Vagina (tissue), 2 donors: ENCODE results near the gene PCSK5. TPM values are rescaled to one million over a fixed set of nuclear protein-coding genes. Genes with fewer than 3 reads are reported as not detected.

Experiments
- DNase-seq, 2 donors: peaks; one replicate each; pipeline ENCODE4 v3.0.0-alpha.2; 2017; ENCODE audit errors: extremely low spot score in 2 of 2
- H3K27ac ChIP-seq: fragments of 200-600 bp; sonication (generic); one replicate; pipeline ENCODE4 v1.5.1; 2019
- H3K27me3 ChIP-seq: fragments of 200-600 bp; sonication (generic); one replicate; pipeline ENCODE4 v1.5.1; 2019
- H3K36me3 ChIP-seq, 2 donors: fragments of 200-600 bp; sonication (generic); one replicate each; pipeline ENCODE4 v1.5.1; 2017 to 2019
- H3K4me1 ChIP-seq: fragments of 200-600 bp; sonication (generic); one replicate; pipeline ENCODE4 v1.5.1; 2019
- H3K4me3 ChIP-seq, 2 donors: fragments of 200-600 bp; sonication (generic); 1 replicate in 1 of 2; 2 replicates in 1 of 2; pipeline ENCODE4 v1.5.1; 2016 to 2019
- H3K9me3 ChIP-seq: fragments of 200-600 bp; sonication (generic); one replicate; pipeline ENCODE4 v1.5.1; 2019
- POLR2A ChIP-seq, 2 donors: fragments of 450-650 bp; IDR thresholded peaks; one replicate each; pipeline ENCODE4 v1.6.1; 2017; ENCODE audit warnings: antibody characterized with exemption in 2 of 2, mild to moderate bottlenecking in 2 of 2, moderate library complexity in 2 of 2
- POLR2AphosphoS5 ChIP-seq, 2 donors: sonication (generic); formaldehyde crosslinking; IDR thresholded peaks; one replicate each; pipeline ENCODE4 v1.9.0; 2017; ENCODE audit warnings: antibody characterized with exemption in 2 of 2, mild to moderate bottlenecking in 2 of 2, low read depth in 1 of 2; ENCODE audit not compliant: insufficient read depth in 1 of 2
- intact Hi-C: fragments of 100-400 bp; cut with DNase I; formaldehyde crosslinking; loops from one replicate; pipeline ENCODE4 v1.15.1; 2023
- total RNA-seq: library from RNA; depleted of rRNA; stranded (reverse); fragments of >200 nt; gene quantifications from one replicate; pipeline ENCODE4 v1.2.3, GENCODE V29; 2016
- TF ChIP-seq, protein P1 (sequence below), 3 experiments: fragments of 450-650 bp in 2 of 3; fragments of 200-600 bp in 1 of 3; sonication (generic) in 1 of 3; IDR thresholded peaks; one replicate each; pipeline ENCODE4 v1.5.1; 2017 to 2019; ENCODE audit warnings: antibody characterized with exemption in 3 of 3, mild to moderate bottlenecking in 2 of 3, moderate library complexity in 2 of 3

The PCSK5 gene
- total RNA-seq, 1 donor from 2014 or later: 22.6 TPM

DNA sequence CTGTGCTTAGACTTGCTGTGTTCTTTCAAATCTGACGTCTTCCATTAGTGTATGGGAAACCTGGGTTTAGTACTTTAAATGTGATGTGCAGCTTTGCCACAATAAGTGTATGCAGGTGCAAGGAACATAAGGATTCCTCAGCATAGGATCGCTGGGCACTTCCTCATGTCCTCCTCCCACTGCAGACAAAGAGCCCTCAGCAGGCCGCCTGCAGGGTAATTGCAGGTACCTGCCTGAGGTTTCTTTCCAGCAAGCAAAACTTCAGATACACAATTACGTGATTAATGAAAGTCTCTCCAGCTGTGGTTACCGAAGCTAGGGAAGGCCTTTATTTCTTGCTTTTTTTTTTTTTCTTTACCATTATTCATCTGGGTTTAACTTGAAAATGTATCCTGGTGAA, 270.6 kb downstream of the PCSK5 start:
- H3K27me3 ChIP-seq: no peaks in the 10 kb centered on the region
- peaks cover 29% of the 10 kb centered on the region for H3K4me1 ChIP-seq
- H3K36me3 ChIP-seq: peaks cover 0 to 20% of the 10 kb centered on the region in 2 donors
- H3K4me3 ChIP-seq: no peak overlapping the region
- peak overlapping the region; percentile 64 for H3K27ac ChIP-seq
- no peak for DNase-seq
- no peaks in the 10 kb centered on the region for H3K9me3 ChIP-seq
- TF ChIP-seq POLR2A (IDR thresholded peaks at IDR 0.05) (no peak), POLR2AphosphoS5 (IDR thresholded peaks at IDR 0.05; ENCODE audit: insufficient read depth in 1 of 2, low read depth in 1 of 2) (no peak)
- TF ChIP-seq, protein P1, sequence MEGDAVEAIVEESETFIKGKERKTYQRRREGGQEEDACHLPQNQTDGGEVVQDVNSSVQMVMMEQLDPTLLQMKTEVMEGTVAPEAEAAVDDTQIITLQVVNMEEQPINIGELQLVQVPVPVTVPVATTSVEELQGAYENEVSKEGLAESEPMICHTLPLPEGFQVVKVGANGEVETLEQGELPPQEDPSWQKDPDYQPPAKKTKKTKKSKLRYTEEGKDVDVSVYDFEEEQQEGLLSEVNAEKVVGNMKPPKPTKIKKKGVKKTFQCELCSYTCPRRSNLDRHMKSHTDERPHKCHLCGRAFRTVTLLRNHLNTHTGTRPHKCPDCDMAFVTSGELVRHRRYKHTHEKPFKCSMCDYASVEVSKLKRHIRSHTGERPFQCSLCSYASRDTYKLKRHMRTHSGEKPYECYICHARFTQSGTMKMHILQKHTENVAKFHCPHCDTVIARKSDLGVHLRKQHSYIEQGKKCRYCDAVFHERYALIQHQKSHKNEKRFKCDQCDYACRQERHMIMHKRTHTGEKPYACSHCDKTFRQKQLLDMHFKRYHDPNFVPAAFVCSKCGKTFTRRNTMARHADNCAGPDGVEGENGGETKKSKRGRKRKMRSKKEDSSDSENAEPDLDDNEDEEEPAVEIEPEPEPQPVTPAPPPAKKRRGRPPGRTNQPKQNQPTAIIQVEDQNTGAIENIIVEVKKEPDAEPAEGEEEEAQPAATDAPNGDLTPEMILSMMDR (IDR thresholded peaks at IDR 0.05): no peak
- intact Hi-C loops: no loop called here

DNA sequence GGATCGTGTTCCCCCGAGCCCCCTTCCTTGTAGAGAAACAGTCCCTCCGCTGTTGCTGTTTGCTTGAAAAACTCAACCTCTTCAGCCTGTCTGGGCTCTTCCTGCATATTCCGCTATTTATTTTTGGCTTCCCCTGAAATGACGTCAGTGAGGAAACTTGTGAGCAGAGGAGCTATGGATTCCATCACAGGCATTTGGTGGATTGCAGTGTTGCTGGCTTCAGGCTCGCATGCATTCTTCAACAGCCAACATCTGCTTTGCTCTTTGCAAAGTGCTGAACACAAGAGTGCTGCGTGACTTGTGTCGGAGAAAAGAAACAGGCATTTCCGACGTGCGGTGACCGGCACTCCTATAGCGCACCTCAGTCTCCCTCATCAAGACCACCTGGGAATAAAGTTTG, 271.1 kb downstream of the PCSK5 start:
- Histone ChIP-seq H3K27ac (peak overlapping the region; percentile 64), H3K4me3 (no peak overlapping the region), H3K27me3 (no peaks in the 10 kb centered on the region), H3K36me3 (peaks cover 0 to 20% of the 10 kb centered on the region in 2 donors), H3K9me3 (no peaks in the 10 kb centered on the region), H3K4me1 (peaks cover 29% of the 10 kb centered on the region)
- TF ChIP-seq, protein P1 (IDR thresholded peaks at IDR 0.05): no peak
- TF ChIP-seq POLR2AphosphoS5 (IDR thresholded peaks at IDR 0.05; ENCODE audit: insufficient read depth in 1 of 2, low read depth in 1 of 2): peak in 1 of 2 donors; percentile 28
- DNase-seq: no peak
- intact Hi-C loops: no loop called here

DNA sequence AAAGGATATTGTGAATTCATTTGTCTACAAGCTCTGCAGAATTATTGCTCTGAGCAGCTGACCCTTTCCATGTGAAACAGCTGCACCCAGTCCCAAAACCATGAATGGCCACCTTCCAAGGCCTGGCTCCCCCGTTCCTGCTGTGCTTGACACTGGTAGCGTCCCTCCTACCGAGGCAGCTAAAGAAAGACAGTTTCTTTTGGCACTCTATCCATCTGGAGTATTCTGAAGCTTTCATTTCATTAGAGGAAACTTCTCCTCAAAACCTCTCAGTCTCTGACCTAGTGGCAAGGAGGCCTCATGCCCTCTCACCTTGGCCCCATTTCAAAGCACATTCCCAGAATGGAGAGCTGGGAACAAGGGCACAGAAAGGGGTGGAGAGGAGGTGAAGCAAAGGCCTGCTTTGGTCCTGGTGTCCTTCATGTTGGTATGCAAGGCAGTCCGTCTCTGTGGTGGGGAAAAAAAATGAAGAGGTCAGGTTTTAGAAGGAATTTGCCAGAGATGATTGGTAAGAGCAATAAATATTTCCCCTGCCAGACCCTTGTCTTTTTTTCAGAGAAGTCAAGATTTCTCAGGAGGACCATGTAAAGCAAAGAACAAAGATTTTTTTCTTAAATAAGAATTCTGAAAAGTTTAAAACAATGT, 271.7 kb downstream of the PCSK5 start:
- intact Hi-C loops: no loop called here
- H3K36me3 ChIP-seq: peaks cover 0 to 20% of the 10 kb centered on the region in 2 donors
- H3K27ac ChIP-seq: peak overlapping the region; percentile 64
- no peaks in the 10 kb centered on the region for H3K9me3 ChIP-seq
- H3K27me3 ChIP-seq: no peaks in the 10 kb centered on the region
- no peak overlapping the region for H3K4me3 ChIP-seq
- DNase-seq: no peak
- H3K4me1 ChIP-seq: peaks cover 29% of the 10 kb centered on the region
- TF ChIP-seq POLR2AphosphoS5 (IDR thresholded peaks at IDR 0.05; ENCODE audit: insufficient read depth in 1 of 2, low read depth in 1 of 2) (no peak), POLR2A (IDR thresholded peaks at IDR 0.05) (no peak)
- TF ChIP-seq, protein P1 (IDR thresholded peaks at IDR 0.05): no peak

DNA sequence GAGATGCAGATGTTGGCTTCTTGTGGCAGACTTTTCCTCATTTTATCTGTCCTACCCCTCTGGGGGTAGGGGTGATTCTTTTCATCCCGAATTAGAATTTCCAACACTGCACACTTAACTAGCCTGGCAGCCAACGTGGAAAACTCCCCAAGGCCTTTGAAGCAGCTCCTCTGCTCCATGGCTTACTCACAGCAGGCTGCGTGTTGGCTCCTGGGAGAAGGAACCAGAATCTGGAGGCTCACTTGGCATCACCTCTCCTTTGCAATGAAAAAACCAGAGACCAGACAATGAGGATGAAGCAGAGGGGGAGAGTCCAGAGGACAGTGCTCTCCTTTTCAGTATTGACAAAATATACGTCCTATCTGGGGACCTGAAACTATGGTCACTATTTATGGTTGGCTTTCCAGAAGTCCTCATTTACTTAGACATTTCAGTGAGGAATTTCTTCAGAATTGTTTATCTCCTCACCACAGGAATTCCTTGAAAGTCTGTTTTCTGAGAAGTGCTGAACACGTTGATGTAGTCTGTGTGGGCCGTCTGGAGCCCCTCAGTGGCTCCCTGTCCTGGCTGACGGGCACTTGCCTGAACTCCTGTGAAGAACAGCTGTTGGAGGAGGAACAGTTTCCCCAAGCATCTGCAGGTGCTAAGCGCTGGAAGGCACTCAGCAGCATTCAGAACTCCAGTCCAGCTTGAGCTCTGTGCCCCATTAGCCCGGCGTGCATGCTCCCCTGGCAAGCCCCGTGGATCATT, 272.5 kb downstream of the PCSK5 start:
- TF ChIP-seq POLR2AphosphoS5 (IDR thresholded peaks at IDR 0.05; ENCODE audit: insufficient read depth in 1 of 2, low read depth in 1 of 2) (no peak), POLR2A (IDR thresholded peaks at IDR 0.05) (no peak)
- TF ChIP-seq, protein P1 (IDR thresholded peaks at IDR 0.05): no peak
- no peak for DNase-seq
- Histone ChIP-seq H3K27ac (peak overlapping the region; percentile 64), H3K4me3 (no peak overlapping the region), H3K4me1 (peaks cover 29% of the 10 kb centered on the region), H3K36me3 (peaks cover 0 to 20% of the 10 kb centered on the region in 2 donors), H3K9me3 (no peaks in the 10 kb centered on the region), H3K27me3 (no peaks in the 10 kb centered on the region)
- intact Hi-C loops: no loop called here

DNA sequence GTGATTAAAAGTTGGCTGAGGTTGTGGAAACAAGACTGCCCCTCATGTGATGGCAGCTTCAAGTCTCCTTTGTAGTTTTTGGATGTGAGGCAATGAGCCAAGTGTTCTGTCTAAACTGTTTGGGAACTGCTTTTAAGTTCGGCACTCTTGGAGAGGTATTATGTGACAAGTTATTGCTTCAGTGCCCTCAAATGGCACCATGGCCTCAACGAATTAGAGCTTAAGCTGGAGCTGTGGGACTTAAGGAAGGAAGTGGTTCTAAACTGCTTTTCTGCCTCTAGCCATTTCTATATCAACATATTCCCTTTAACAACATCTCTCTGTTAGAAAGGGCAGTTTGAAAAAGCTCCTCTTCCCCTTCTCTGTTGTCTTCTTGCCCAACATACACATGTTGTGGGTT, 276.1 kb downstream of the PCSK5 start:
- DNase-seq: no peak
- no peak overlapping the region for H3K27ac ChIP-seq
- intact Hi-C loops: no loop called here
- no peak overlapping the region for H3K4me3 ChIP-seq
- no peaks in the 10 kb centered on the region for H3K9me3 ChIP-seq
- H3K27me3 ChIP-seq: no peaks in the 10 kb centered on the region
- peaks cover 0 to 37% of the 10 kb centered on the region in 2 donors for H3K36me3 ChIP-seq
- no peak for TF ChIP-seq POLR2A (IDR thresholded peaks at IDR 0.05)
- TF ChIP-seq, protein P1 (IDR thresholded peaks at IDR 0.05): no peak
- TF ChIP-seq POLR2AphosphoS5 (IDR thresholded peaks at IDR 0.05; ENCODE audit: insufficient read depth in 1 of 2, low read depth in 1 of 2): no peak
- peaks cover 19% of the 10 kb centered on the region for H3K4me1 ChIP-seq
